B cell (primary cell): ENCODE measurements around the gene PPM1M. TPM values are rescaled to one million over a fixed set of nuclear protein-coding genes. Genes with fewer than 3 reads are reported as not detected.

Source experiments
- ATAC-seq: fragments of 200-7000 bp; cut with Tn5 transposase; one replicate; pipeline ENCODE4 v1.10.0; 2021; ENCODE audit warnings: low read depth, mild to moderate bottlenecking, moderate number of reproducible peaks, moderate library complexity
- CTCF ChIA-PET: fragments of 350-600 bp; sonication (Branson Sonifier 250); formaldehyde crosslinking; loops from one replicate; lab custom pipeline; 2021; ENCODE audit warnings: antibody characterized with exemption, inconsistent platforms; lab: Charles Lee
- POLR2A ChIA-PET: fragments of 350-600 bp; sonication (Branson Sonifier 250); formaldehyde crosslinking; loops from one replicate; lab custom pipeline; 2021; ENCODE audit warnings: antibody characterized with exemption; lab: Charles Lee
- DNase-seq: peaks from one replicate; pipeline ENCODE4 v3.0.0; 2013
- H2AFZ ChIP-seq: 2 replicates; pipeline ENCODE4 v1.6.1; 2012; ENCODE audit warnings: mild to moderate bottlenecking, low read depth, low read length; ENCODE audit not compliant: insufficient read depth, poor library complexity, severe bottlenecking
- H3K27ac ChIP-seq, 2 donors: 1 replicate in 1 of 2; 2 replicates in 1 of 2; pipeline ENCODE4 v1.5.1; 2012 to 2013; ENCODE audit warnings: low read length in 2 of 2, mild to moderate bottlenecking in 2 of 2, moderate library complexity in 1 of 2
- H3K27me3 ChIP-seq, 4 experiments: fragments of 200-600 bp in 1 of 4; sonication (generic) in 1 of 4; replicated peaks in 1 of 4; 1 replicate in 2 of 4; 2 replicates in 2 of 4; pipeline versions ENCODE4 v1.6.1 to v1.7.0; 2013 to 2016; ENCODE audit warnings: low read length in 3 of 4, mild to moderate bottlenecking in 2 of 4, mixed read lengths in 1 of 4, moderate library complexity in 1 of 4; ENCODE audit not compliant: insufficient read depth in 4 of 4, control insufficient read depth in 3 of 4; ENCODE audit errors: control extremely low read depth in 1 of 4
- H3K36me3 ChIP-seq, 2 experiments: replicated peaks in 1 of 2; 1 replicate in 1 of 2; 2 replicates in 1 of 2; pipeline versions ENCODE4 v1.6.1 to v1.7.1; 2013; ENCODE audit warnings: low read length in 1 of 2; ENCODE audit not compliant: insufficient read depth in 2 of 2, control insufficient read depth in 1 of 2; ENCODE audit errors: control extremely low read depth in 1 of 2, extremely low read depth in 1 of 2
- H3K4me1 ChIP-seq, 2 donors: fragments of 200-600 bp in 1 of 2; sonication (generic) in 1 of 2; 1 replicate in 1 of 2; 2 replicates in 1 of 2; pipeline versions ENCODE4 v1.5.1 to v1.6.1; 2013 to 2017; ENCODE audit warnings: low read length in 2 of 2; ENCODE audit not compliant: control insufficient read depth in 2 of 2, insufficient read depth in 2 of 2
- H3K4me2 ChIP-seq: replicated peaks from 2 replicates; pipeline ENCODE3; 2012; ENCODE audit warnings: mild to moderate bottlenecking, low read depth, low read length; ENCODE audit not compliant: poor library complexity, severe bottlenecking
- H3K4me3 ChIP-seq, 5 experiments: fragments of 200-600 bp in 1 of 5; sonication (generic) in 1 of 5; 1 replicate in 3 of 5; 2 replicates in 2 of 5; pipeline versions ENCODE4 v1.5.1 to v1.7.0; 2011 to 2016; ENCODE audit warnings: low read length in 4 of 5, mild to moderate bottlenecking in 4 of 5, low read depth in 2 of 5, control low read depth in 1 of 5, moderate library complexity in 1 of 5; ENCODE audit not compliant: insufficient read depth in 1 of 5; ENCODE audit errors: control extremely low read depth in 1 of 5, extremely low read depth in 1 of 5
- H3K79me2 ChIP-seq: fragments of 200-600 bp; sonication (generic); one replicate; pipeline ENCODE4 v1.6.0; 2016; ENCODE audit warnings: low read length; ENCODE audit not compliant: control insufficient read depth, insufficient read depth
- H3K9ac ChIP-seq: fragments of 200-600 bp; sonication (generic); 2 replicates; pipeline ENCODE4 v1.6.1; 2017; ENCODE audit warnings: mild to moderate bottlenecking, low read length, moderate library complexity
- H3K9me3 ChIP-seq, 3 donors: one replicate each; pipeline versions ENCODE4 v1.6.1 to v1.7.1; 2013; ENCODE audit warnings: low read length in 2 of 3; ENCODE audit not compliant: control insufficient read depth in 2 of 3, insufficient read depth in 1 of 3; ENCODE audit errors: control extremely low read depth in 1 of 3
- H4K20me1 ChIP-seq: 2 replicates; pipeline ENCODE4 v1.6.0; 2012; ENCODE audit warnings: mild to moderate bottlenecking, low read length; ENCODE audit not compliant: insufficient read depth, control insufficient read depth, poor library complexity, severe bottlenecking
- H3K27ac Mint-ChIP-seq: one replicate; pipeline ENCODE4 v1.8.0; 2021; ENCODE audit warnings: mixed read lengths
- H3K27me3 Mint-ChIP-seq: one replicate; pipeline ENCODE4 v1.8.0; 2021; ENCODE audit warnings: mixed read lengths
- H3K4me1 Mint-ChIP-seq: one replicate; pipeline ENCODE4 v1.8.0; 2021; ENCODE audit warnings: mixed read lengths
- H3K4me3 Mint-ChIP-seq: one replicate; pipeline ENCODE4 v1.8.0; 2021; ENCODE audit warnings: mixed read lengths
- H3K9me3 Mint-ChIP-seq: one replicate; pipeline ENCODE4 v1.8.0; 2022; ENCODE audit warnings: mixed read lengths; ENCODE audit not compliant: insufficient read depth
- CTCF ChIP-seq: fragments of 200-600 bp; IDR thresholded peaks from one replicate; pipeline ENCODE4 v1.8.0; 2022; ENCODE audit warnings: antibody characterized with exemption, mild to moderate bottlenecking
- EZH2 ChIP-seq: IDR thresholded peaks from 2 replicates; pipeline ENCODE4 v1.6.1; 2012; ENCODE audit warnings: borderline replicate concordance, low read depth, mild to moderate bottlenecking, moderate library complexity, low read length; ENCODE audit not compliant: insufficient read depth, poor library complexity, severe bottlenecking
- WGBS: methylation state at CpG from one replicate; pipeline ENCODE4 v1.1.5; 2013; ENCODE audit warnings: missing lambda C conversion rate; ENCODE audit not compliant: insufficient coverage; 5-methylcytosine and 5-hydroxymethylcytosine counted together
- intact Hi-C: fragments of 100-400 bp; cut with micrococcal nuclease; formaldehyde crosslinking; loops from one replicate; pipeline ENCODE4 v1.10.0; 2022
- polyA plus RNA-seq: library from polyadenylated mRNA; depleted of rRNA; stranded (reverse); fragments of >200 nt; gene quantifications from 2 replicates; pipeline ENCODE4 v1.2.3, GENCODE V29; 2012
- total RNA-seq, 2 donors: library from RNA; stranded (reverse); fragments of 120-200 nt in 1 of 2; gene quantifications; 1 replicate in 1 of 2; 2 replicates in 1 of 2; pipeline versions ENCODE4 v1.2.3 to v1.2.4, GENCODE V29; 2013 to 2022

PPM1M gene
- total and polyA plus RNA-seq, 2 donors (not counting 1 experiment from before 2014, with no cell fraction given): 45.0 to 65.2 TPM

DNA sequence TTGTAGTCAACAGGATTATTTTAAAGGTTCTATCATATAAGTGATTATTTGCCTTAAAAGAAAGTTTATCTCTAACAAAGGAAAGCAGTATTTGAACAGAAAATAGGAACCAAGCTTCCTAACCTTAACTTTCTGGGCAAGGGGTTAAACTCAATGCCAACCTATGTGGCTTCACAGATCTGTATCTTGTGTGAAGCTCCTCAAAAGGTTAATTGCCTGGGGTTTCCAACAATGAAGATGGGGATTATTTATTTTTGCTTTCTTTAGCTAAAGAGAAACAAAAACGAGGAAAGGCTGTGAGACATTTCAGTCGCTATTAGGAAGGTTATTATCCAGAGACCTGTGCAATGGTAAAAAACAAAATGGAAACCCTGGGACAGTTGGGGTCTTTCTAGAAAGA lies 34.0 kb downstream of the PPM1M start:
- no peaks in the 10 kb centered on the region for H3K27me3 ChIP-seq
- Mint-ChIP-seq H3K4me1 (peaks cover 37% of the 10 kb centered on the region), H3K27me3 (no peaks in the 10 kb centered on the region), H3K27ac (no peak overlapping the region), H3K9me3 (no peaks in the 10 kb centered on the region), H3K4me3 (peak overlapping the region; percentile 95)
- H3K9ac ChIP-seq: no peak overlapping the region
- ATAC-seq (no peak), DNase-seq (no peak)
- peaks cover 29 to 43% of the 10 kb centered on the region in 2 donors for H3K4me1 ChIP-seq
- intact Hi-C loops: loop anchor here (2.0 to 5.0 kb wide), 4 partner anchors 33 to 282 kb away; partner anchors contain the start of genes DUSP7, RPL29 and UQCC5
- H3K79me2 ChIP-seq: peaks cover 53% of the 10 kb centered on the region
- CTCF ChIA-PET: interaction anchor here (1.0 to 17.5 kb wide), 9 partner anchors 9 to 168 kb away, joined by 3 to 265 read pairs (median 14); partner anchors contain the start of genes GLYCTK, TLR9 and TWF2
- H2AFZ ChIP-seq: no peak overlapping the region
- POLR2A ChIA-PET: interaction anchor here (1.0 to 5.0 kb wide), 9 partner anchors 9 to 54 kb away, joined by 3 to 52 read pairs (median 12); partner anchors contain the start of genes GLYCTK, TLR9 and TWF2
- no peak overlapping the region for H3K4me3 ChIP-seq
- H3K4me2 ChIP-seq: peak overlapping the region; percentile 79
- H3K36me3 ChIP-seq: peaks cover 0 to 5% of the 10 kb centered on the region in 2 experiments
- WGBS: no CpG with 5 or more reads among the region's 2 CpGs
- H3K9me3 ChIP-seq: no peaks in the 10 kb centered on the region
- TF ChIP-seq EZH2 (no peak), CTCF (no peak)
- H4K20me1 ChIP-seq: peaks cover 22% of the 10 kb centered on the region
- peak overlapping the region in 1 of 2 donors; percentile 23 for H3K27ac ChIP-seq

DNA sequence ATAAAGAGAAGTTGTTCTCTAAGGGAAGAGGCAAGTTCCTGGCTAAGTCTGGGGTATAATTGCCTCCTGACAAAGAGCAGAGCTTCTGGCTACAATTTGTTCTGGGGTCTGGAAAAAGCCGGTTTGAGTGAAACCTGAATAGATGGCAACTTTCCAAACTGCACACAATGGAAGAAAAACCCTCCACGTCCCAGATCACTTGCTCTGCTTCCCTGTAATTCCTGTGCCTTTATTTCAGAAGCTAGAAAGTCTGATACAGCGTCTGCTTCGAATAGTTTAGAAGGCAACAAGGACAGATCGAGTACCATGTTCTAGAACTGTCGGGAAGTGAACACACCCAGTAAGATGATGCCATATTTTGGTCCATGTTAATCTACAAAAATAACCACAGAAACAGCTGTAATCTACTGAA lies 34.5 kb downstream of the PPM1M start:
- no peak for DNase-seq
- CTCF ChIA-PET: interaction anchor here (1.0 to 17.5 kb wide), 9 partner anchors 9 to 168 kb away, joined by 3 to 265 read pairs (median 14); partner anchors contain the start of genes GLYCTK, TLR9 and TWF2
- Histone ChIP-seq H3K9me3 (no peaks in the 10 kb centered on the region), H3K36me3 (peaks cover 0 to 5% of the 10 kb centered on the region in 2 experiments), H4K20me1 (peaks cover 17% of the 10 kb centered on the region), H3K79me2 (peaks cover 49% of the 10 kb centered on the region), H3K27ac (no peak overlapping the region), H3K4me1 (peaks cover 29 to 40% of the 10 kb centered on the region in 2 donors), H2AFZ (no peak overlapping the region), H3K4me2 (no peak overlapping the region), H3K4me3 (no peak overlapping the region), H3K9ac (no peak overlapping the region), H3K27me3 (no peaks in the 10 kb centered on the region)
- no peak for ATAC-seq
- WGBS: 95% methylated on average over 4 of the region's 6 CpGs
- TF ChIP-seq CTCF: no peak
- TF ChIP-seq EZH2: no peak
- POLR2A ChIA-PET: interaction anchor here (1.0 to 5.0 kb wide), 4 partner anchors 8 to 46 kb away, joined by 3 to 52 read pairs (median 4); partner anchors contain the start of gene GLYCTK
- no peaks in the 10 kb centered on the region for H3K9me3 Mint-ChIP-seq
- peaks cover 35% of the 10 kb centered on the region for H3K4me1 Mint-ChIP-seq
- H3K27me3 Mint-ChIP-seq: no peaks in the 10 kb centered on the region
- H3K27ac Mint-ChIP-seq: no peak overlapping the region
- H3K4me3 Mint-ChIP-seq: peak overlapping the region; percentile 29
- intact Hi-C loops: no loop called here
